Activated naive CD4-positive, alpha-beta T cell treated with anti-CD3 and anti-CD28 coated beads, Interleukin-2, amount 50 U/mL, for 24 hours (primary cell): Measurements from ENCODE around the gene C4A.

Experiments
- H3K27ac Mint-ChIP-seq: one replicate; pipeline ENCODE4 v1.8.0; 2021; ENCODE audit warnings: mild to moderate bottlenecking, mixed read lengths
- H3K27me3 Mint-ChIP-seq: one replicate; pipeline ENCODE4 v1.8.0; 2021; ENCODE audit warnings: mixed read lengths
- H3K36me3 Mint-ChIP-seq: one replicate; pipeline ENCODE4 v1.8.0; 2021; ENCODE audit warnings: mixed read lengths
- H3K4me1 Mint-ChIP-seq: one replicate; pipeline ENCODE4 v1.8.0; 2021; ENCODE audit warnings: mixed read lengths
- H3K4me3 Mint-ChIP-seq: one replicate; pipeline ENCODE4 v1.8.0; 2021; ENCODE audit warnings: mild to moderate bottlenecking, mixed read lengths
- H3K9me3 Mint-ChIP-seq: one replicate; pipeline ENCODE4 v1.8.0; 2021; ENCODE audit warnings: mixed read lengths

C4A gene

GRCh38 chr6:31952140-31952805, 29.6 kb upstream of the C4A start:
- Mint-ChIP-seq H3K36me3 (peaks cover 9% of the 10 kb centered on the region), H3K27ac (no peak overlapping the region), H3K4me1 (peaks cover 3% of the 10 kb centered on the region), H3K9me3 (no peaks in the 10 kb centered on the region), H3K4me3 (no peak overlapping the region), H3K27me3 (no peaks in the 10 kb centered on the region)

GRCh38 chr6:31952890-31953289, 29.0 kb upstream of the C4A start:
- peaks cover 9% of the 10 kb centered on the region for H3K4me1 Mint-ChIP-seq
- peaks cover 9% of the 10 kb centered on the region for H3K36me3 Mint-ChIP-seq
- peak overlapping the region; percentile 31 for H3K27ac Mint-ChIP-seq
- no peak overlapping the region for H3K4me3 Mint-ChIP-seq
- no peaks in the 10 kb centered on the region for H3K9me3 Mint-ChIP-seq
- no peaks in the 10 kb centered on the region for H3K27me3 Mint-ChIP-seq

- no peaks in the 10 kb centered on the region for H3K9me3 Mint-ChIP-seq
- H3K4me3 Mint-ChIP-seq: no peak overlapping the region
- H3K36me3 Mint-ChIP-seq: peaks cover 10% of the 10 kb centered on the region
- no peaks in the 10 kb centered on the region for H3K27me3 Mint-ChIP-seq
- no peak overlapping the region for H3K27ac Mint-ChIP-seq
- H3K4me1 Mint-ChIP-seq: peaks cover 20% of the 10 kb centered on the region
These were observed 27.3 kb upstream of the C4A start for GRCh38 chr6:31954511-31954910.

- Mint-ChIP-seq H3K27me3 (no peaks in the 10 kb centered on the region), H3K27ac (peak overlapping the region; percentile 30), H3K4me3 (peak overlapping the region; percentile 98), H3K4me1 (peaks cover 34% of the 10 kb centered on the region), H3K9me3 (no peaks in the 10 kb centered on the region), H3K36me3 (peaks cover 13% of the 10 kb centered on the region)
These were observed 25.1 kb upstream of the C4A start for GRCh38 chr6:31956796-31957195.

DNA sequence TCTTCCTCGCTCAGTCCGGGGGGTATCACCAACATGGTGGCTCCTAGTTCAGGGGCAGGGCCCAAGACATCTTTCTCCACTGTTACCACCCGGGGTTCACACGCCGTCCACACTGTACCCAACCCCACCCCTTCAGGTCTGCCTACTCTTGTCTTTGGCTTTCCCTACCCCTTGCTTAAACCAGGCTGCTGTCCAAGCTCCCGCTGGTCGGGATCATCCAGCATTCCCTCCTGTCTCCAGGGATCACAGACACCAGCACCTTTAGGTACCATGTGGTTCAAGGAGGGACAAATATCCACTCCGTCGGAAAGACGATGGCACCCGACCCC, 23.5 kb upstream of the C4A start:
- peaks cover 16% of the 10 kb centered on the region for H3K36me3 Mint-ChIP-seq
- H3K27ac Mint-ChIP-seq: peak overlapping the region; percentile 92
- H3K4me1 Mint-ChIP-seq: peaks cover 44% of the 10 kb centered on the region
- H3K27me3 Mint-ChIP-seq: no peaks in the 10 kb centered on the region
- H3K4me3 Mint-ChIP-seq: peak overlapping the region; percentile 98
- no peaks in the 10 kb centered on the region for H3K9me3 Mint-ChIP-seq

DNA sequence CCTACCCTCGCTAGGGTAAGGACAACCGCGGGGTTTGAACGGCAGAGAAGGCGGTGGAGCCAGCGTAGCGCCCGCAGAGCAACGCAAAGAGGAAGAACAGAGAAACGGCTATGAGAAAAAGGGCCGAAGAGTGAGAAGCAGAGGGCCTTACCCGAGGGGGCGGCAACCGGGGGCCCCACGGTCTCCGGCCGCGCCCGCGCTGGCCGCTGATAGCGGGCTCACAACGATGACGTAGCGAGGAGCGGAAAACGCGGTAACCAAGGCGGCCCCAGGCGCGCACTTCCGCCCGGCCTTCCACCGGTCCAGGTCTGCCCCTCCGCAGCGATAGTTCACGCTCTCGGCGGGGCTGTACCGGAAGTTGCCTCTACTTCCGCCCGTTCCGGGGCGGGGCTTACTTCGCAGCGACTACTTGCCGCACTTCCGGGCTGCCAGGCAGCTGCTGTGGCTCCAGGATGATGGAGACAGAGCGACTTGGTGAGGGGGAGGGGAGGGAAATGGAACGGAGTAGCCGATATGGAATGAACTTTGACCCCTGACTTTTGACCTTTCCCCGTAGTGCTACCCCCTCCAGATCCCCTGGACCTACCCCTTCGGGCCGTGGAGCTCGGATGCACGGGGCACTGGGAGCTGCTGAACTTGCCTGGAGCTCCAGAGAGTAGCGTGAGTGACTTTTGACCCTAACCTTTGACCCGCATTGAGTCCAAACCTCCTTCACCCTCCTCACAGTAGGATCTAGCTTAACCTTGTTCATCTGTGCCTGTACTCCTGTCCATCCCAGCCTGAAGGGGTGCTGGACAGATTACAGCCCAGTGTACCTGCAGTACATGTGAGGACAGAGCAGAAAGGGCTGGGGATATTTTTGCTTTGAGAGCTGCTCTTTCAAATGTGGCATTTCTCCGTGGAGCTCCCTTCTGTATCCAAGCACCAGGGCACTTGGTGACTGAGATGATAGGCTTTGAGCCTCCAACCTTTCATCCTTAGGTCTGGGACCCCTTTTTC, 22.8 kb upstream of the C4A start, which contains the start of the genes NELFE and SKIC2:
Gene NELFE, minus strand, starts transcription at position 231 of the 999 bp plus-strand sequence. CDS start 525 bp downstream, outside the sequence.
Gene SKIC2, plus strand, starts transcription at position 435 of the 999 bp plus-strand sequence. Its CDS starts 18 bp downstream, at position 453.
- Mint-ChIP-seq H3K36me3 (peaks cover 15% of the 10 kb centered on the region), H3K27me3 (no peaks in the 10 kb centered on the region), H3K4me3 (peak within 1 kb of the TSS; percentile 98), H3K4me1 (peaks cover 44% of the 10 kb centered on the region), H3K9me3 (no peaks in the 10 kb centered on the region), H3K27ac (peak within 1 kb of the TSS; percentile 92)

DNA sequence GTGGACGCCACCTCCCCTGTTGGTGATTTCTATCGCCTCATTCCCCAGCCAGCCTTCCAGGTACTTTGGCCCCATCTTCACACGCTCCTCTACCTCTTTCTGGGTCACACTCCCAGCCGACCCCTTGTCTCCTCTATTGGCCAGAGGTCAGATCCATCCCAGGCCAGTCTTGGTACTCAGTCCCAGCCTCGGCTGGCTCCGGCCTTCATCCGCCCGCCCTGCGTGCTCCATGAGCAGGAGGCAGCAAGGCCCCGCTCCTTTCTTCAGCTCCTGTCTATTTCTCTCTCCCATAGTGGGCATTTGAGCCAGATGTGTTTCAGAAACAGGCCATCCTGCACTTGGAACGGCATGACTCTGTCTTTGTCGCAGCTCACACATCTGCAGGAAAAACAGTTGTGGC, 20.2 kb upstream of the C4A start:
- peaks cover 16% of the 10 kb centered on the region for H3K36me3 Mint-ChIP-seq

GRCh38 chr6:31963921-31964320, 17.9 kb upstream of the C4A start:
- no peaks in the 10 kb centered on the region for H3K27me3 Mint-ChIP-seq
- peaks cover 29% of the 10 kb centered on the region for H3K4me1 Mint-ChIP-seq
- no peak overlapping the region for H3K4me3 Mint-ChIP-seq
- no peaks in the 10 kb centered on the region for H3K9me3 Mint-ChIP-seq
- peak overlapping the region; percentile 30 for H3K27ac Mint-ChIP-seq
- H3K36me3 Mint-ChIP-seq: peaks cover 14% of the 10 kb centered on the region

More for the DNA sequence above, 20.2 kb upstream of the C4A start:
- H3K4me1 Mint-ChIP-seq: peaks cover 44% of the 10 kb centered on the region
- H3K27me3 Mint-ChIP-seq: no peaks in the 10 kb centered on the region
- peak overlapping the region; percentile 61 for H3K27ac Mint-ChIP-seq
- no peaks in the 10 kb centered on the region for H3K9me3 Mint-ChIP-seq
- peak overlapping the region; percentile 16 for H3K4me3 Mint-ChIP-seq

DNA sequence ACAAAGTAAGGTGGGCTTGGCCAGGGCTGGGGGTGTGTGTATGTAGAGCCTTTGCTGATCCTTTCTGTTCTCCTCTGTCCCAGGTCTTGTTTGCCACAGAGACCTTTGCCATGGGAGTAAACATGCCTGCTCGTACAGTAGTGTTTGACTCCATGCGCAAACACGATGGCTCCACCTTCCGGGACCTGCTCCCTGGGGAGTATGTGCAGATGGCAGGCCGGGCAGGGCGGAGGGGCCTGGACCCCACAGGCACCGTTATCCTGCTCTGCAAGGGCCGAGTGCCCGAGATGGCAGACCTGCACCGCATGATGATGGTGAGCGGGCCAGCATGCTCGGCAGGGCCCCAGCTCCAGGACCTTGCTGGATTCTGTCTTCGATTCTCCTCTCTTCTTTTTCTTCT, 16.2 kb upstream of the C4A start:
- Mint-ChIP-seq H3K36me3 (peaks cover 20% of the 10 kb centered on the region), H3K4me1 (peaks cover 27% of the 10 kb centered on the region), H3K27ac (no peak overlapping the region), H3K4me3 (no peak overlapping the region), H3K9me3 (no peaks in the 10 kb centered on the region), H3K27me3 (no peaks in the 10 kb centered on the region)

- Mint-ChIP-seq H3K36me3 (peaks cover 18% of the 10 kb centered on the region), H3K27ac (no peak overlapping the region)
These were observed 15.4 kb upstream of the C4A start for GRCh38 chr6:31966506-31966905.

GRCh38 chr6:31966997-31967925, 14.6 kb upstream of the C4A start:
- H3K36me3 Mint-ChIP-seq: peaks cover 13% of the 10 kb centered on the region
- no peaks in the 10 kb centered on the region for H3K9me3 Mint-ChIP-seq
- peaks cover 29% of the 10 kb centered on the region for H3K4me1 Mint-ChIP-seq
- no peak overlapping the region for H3K27ac Mint-ChIP-seq
- no peak overlapping the region for H3K4me3 Mint-ChIP-seq
- H3K27me3 Mint-ChIP-seq: no peaks in the 10 kb centered on the region

More at GRCh38 chr6:31966506-31966905, 15.4 kb upstream of the C4A start:
- Mint-ChIP-seq H3K4me3 (no peak overlapping the region), H3K4me1 (peaks cover 30% of the 10 kb centered on the region), H3K27me3 (no peaks in the 10 kb centered on the region), H3K9me3 (no peaks in the 10 kb centered on the region)

GRCh38 chr6:31967926-31968320, 13.9 kb upstream of the C4A start:
- no peaks in the 10 kb centered on the region for H3K27me3 Mint-ChIP-seq
- no peaks in the 10 kb centered on the region for H3K9me3 Mint-ChIP-seq
- H3K4me1 Mint-ChIP-seq: peaks cover 29% of the 10 kb centered on the region
- peak overlapping the region; percentile 55 for H3K27ac Mint-ChIP-seq
- H3K36me3 Mint-ChIP-seq: peaks cover 11% of the 10 kb centered on the region
- no peak overlapping the region for H3K4me3 Mint-ChIP-seq

DNA sequence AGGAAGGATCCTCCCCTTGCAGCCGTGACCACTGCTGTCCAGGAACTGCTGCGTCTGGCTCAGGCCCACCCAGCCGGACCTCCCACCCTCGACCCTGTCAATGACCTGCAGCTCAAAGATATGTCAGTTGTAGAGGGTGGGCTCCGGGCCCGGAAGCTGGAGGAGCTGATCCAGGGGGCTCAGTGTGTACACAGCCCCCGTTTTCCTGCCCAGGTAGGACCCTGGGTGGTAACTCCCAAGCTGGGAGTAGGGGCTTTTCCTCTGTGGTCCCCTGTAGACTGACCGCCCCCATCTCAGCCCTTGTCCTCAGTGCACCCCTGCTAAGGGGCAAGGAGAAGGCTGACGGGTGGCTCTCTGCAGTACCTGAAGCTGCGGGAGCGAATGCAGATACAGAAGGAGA, 13.5 kb upstream of the C4A start:
- H3K36me3 Mint-ChIP-seq: peaks cover 9% of the 10 kb centered on the region
- H3K27ac Mint-ChIP-seq: peak overlapping the region; percentile 46
- H3K4me3 Mint-ChIP-seq: no peak overlapping the region
- H3K9me3 Mint-ChIP-seq: no peaks in the 10 kb centered on the region
- no peaks in the 10 kb centered on the region for H3K27me3 Mint-ChIP-seq
- peaks cover 33% of the 10 kb centered on the region for H3K4me1 Mint-ChIP-seq

- Mint-ChIP-seq H3K9me3 (no peaks in the 10 kb centered on the region), H3K4me3 (no peak overlapping the region), H3K27ac (no peak overlapping the region), H3K27me3 (no peaks in the 10 kb centered on the region), H3K36me3 (peaks cover 9% of the 10 kb centered on the region), H3K4me1 (peaks cover 40% of the 10 kb centered on the region)
These were observed 12.8 kb upstream of the C4A start for GRCh38 chr6:31968791-31969711.
